Measurements from ENCODE around the gene AMBRA1.

Gene AMBRA1

GRCh38 chr11:46387456-46387855 lies 206.4 kb downstream of the AMBRA1 start:
- no peaks in the 10 kb centered on the region for H3K9me2 ChIP-seq (replicated peaks; ENCODE audit: insufficient read depth, low read length)
- peaks cover 4% of the 10 kb centered on the region; the same call in 1 of the 2 replicates for H4K20me1 ChIP-seq (ENCODE audit: low read depth, low read length)
- H3K4me2 ChIP-seq (ENCODE audit: low read depth, low read length, poor library complexity, severe bottlenecking): no peak overlapping the region
- H3K36me3 ChIP-seq (ENCODE audit: low read length): no peaks in the 10 kb centered on the region
- no peaks in the 10 kb centered on the region for H3K79me2 ChIP-seq (ENCODE audit: insufficient read depth, low read length)
- no peaks in the 10 kb centered on the region for H3K9me3 ChIP-seq (ENCODE audit: insufficient read depth, low read length)
- H3F3A ChIP-seq (ENCODE audit: insufficient read depth): no peaks in the 10 kb centered on the region
- H3K4me3 ChIP-seq (ENCODE audit: insufficient read depth, low read length, poor library complexity, severe bottlenecking): no peak overlapping the region
- TF ChIP-seq EZH2phosphoT487 (conservative IDR thresholded peaks at IDR 0.05; ENCODE audit: low read length) (no peak), CTCF (IDR thresholded peaks at IDR 0.05; ENCODE audit: insufficient read depth, low read length, poor library complexity, severe bottlenecking) (no peak)
- H3K9ac ChIP-seq (ENCODE audit: low read length): no peak overlapping the region
- no peak overlapping the region for H2AFZ ChIP-seq (ENCODE audit: low read depth, low read length, severe bottlenecking)
- no peak overlapping the region for H3K27ac ChIP-seq (ENCODE audit: low read depth, low read length)
- no peaks in the 10 kb centered on the region for H3K27me3 ChIP-seq (ENCODE audit: low read length)

- TF ChIP-seq EZH2phosphoT487 (conservative IDR thresholded peaks at IDR 0.05; ENCODE audit: low read length) (no peak), CTCF (IDR thresholded peaks at IDR 0.05; ENCODE audit: insufficient read depth, low read length, poor library complexity, severe bottlenecking) (no peak)
- H3K9me3 ChIP-seq (ENCODE audit: insufficient read depth, low read length): no peaks in the 10 kb centered on the region
These were observed 207.1 kb downstream of the AMBRA1 start for GRCh38 chr11:46386674-46387073.

GRCh38 chr11:46386005-46386578 lies 207.7 kb downstream of the AMBRA1 start:
- Histone ChIP-seq H2AFZ (ENCODE audit: low read depth, low read length, severe bottlenecking) (no peak overlapping the region), H4K20me1 (ENCODE audit: low read depth, low read length) (peaks cover 4% of the 10 kb centered on the region; the same call in 1 of the 2 replicates), H3K9ac (ENCODE audit: low read length) (no peak overlapping the region), H3K4me2 (ENCODE audit: low read depth, low read length, poor library complexity, severe bottlenecking) (no peak overlapping the region), H3K9me2 (replicated peaks; ENCODE audit: insufficient read depth, low read length) (no peaks in the 10 kb centered on the region), H3K4me3 (ENCODE audit: insufficient read depth, low read length, poor library complexity, severe bottlenecking) (no peak overlapping the region), H3K36me3 (ENCODE audit: low read length) (no peaks in the 10 kb centered on the region), H3K27me3 (ENCODE audit: low read length) (no peaks in the 10 kb centered on the region), H3F3A (ENCODE audit: insufficient read depth) (no peaks in the 10 kb centered on the region), H3K9me3 (ENCODE audit: insufficient read depth, low read length) (no peaks in the 10 kb centered on the region), H3K27ac (ENCODE audit: low read depth, low read length) (no peak overlapping the region), H3K79me2 (ENCODE audit: insufficient read depth, low read length) (no peaks in the 10 kb centered on the region)
- TF ChIP-seq CTCF (IDR thresholded peaks at IDR 0.05; ENCODE audit: insufficient read depth, low read length, poor library complexity, severe bottlenecking): no peak
- no peak for TF ChIP-seq EZH2phosphoT487 (conservative IDR thresholded peaks at IDR 0.05; ENCODE audit: low read length)

More at GRCh38 chr11:46386674-46387073, 207.1 kb downstream of the AMBRA1 start:
- no peaks in the 10 kb centered on the region for H3K79me2 ChIP-seq (ENCODE audit: insufficient read depth, low read length)
- no peak overlapping the region for H3K4me2 ChIP-seq (ENCODE audit: low read depth, low read length, poor library complexity, severe bottlenecking)
- H3K36me3 ChIP-seq (ENCODE audit: low read length): no peaks in the 10 kb centered on the region
- no peaks in the 10 kb centered on the region for H3K9me2 ChIP-seq (replicated peaks; ENCODE audit: insufficient read depth, low read length)
- H3F3A ChIP-seq (ENCODE audit: insufficient read depth): no peaks in the 10 kb centered on the region
- H3K4me3 ChIP-seq (ENCODE audit: insufficient read depth, low read length, poor library complexity, severe bottlenecking): no peak overlapping the region
- peaks cover 4% of the 10 kb centered on the region; the same call in 1 of the 2 replicates for H4K20me1 ChIP-seq (ENCODE audit: low read depth, low read length)
- no peak overlapping the region for H3K9ac ChIP-seq (ENCODE audit: low read length)
- no peak overlapping the region for H3K27ac ChIP-seq (ENCODE audit: low read depth, low read length)
- no peaks in the 10 kb centered on the region for H3K27me3 ChIP-seq (ENCODE audit: low read length)
- no peak overlapping the region for H2AFZ ChIP-seq (ENCODE audit: low read depth, low read length, severe bottlenecking)
